Loucy (cell line): ENCODE data around the gene PADI4.
"Not testable (repeated sequence)": the region's sequence is repeated elsewhere in the genome, so short reads cannot be mapped to it uniquely, and the experiment has no call there.

ENCODE experiments used
- H2AFZ ChIP-seq: fragments of 200-600 bp; sonication (generic); 2 replicates; pipeline ENCODE4 v1.6.0; 2016; ENCODE audit warnings: antibody characterized with exemption, mild to moderate bottlenecking, low read length, moderate library complexity
- H3F3A ChIP-seq: fragments of 200-600 bp; 2 replicates; pipeline ENCODE4 v1.6.0; 2016; ENCODE audit warnings: antibody characterized with exemption, low read depth, mild to moderate bottlenecking
- H3K27me3 ChIP-seq: fragments of 200-600 bp; sonication (generic); 2 replicates; pipeline ENCODE4 v1.6.1; 2014; ENCODE audit warnings: low read length, mild to moderate bottlenecking; ENCODE audit not compliant: insufficient read depth, poor library complexity, severe bottlenecking
- H3K36me3 ChIP-seq: fragments of 200-600 bp; sonication (generic); 2 replicates; pipeline ENCODE4 v1.6.1; 2016; ENCODE audit warnings: low read length; ENCODE audit not compliant: insufficient read depth
- H3K4me1 ChIP-seq: fragments of 200-600 bp; sonication (generic); 2 replicates; pipeline ENCODE4 v1.5.1; 2014; ENCODE audit warnings: low read length, mild to moderate bottlenecking; ENCODE audit not compliant: insufficient read depth, poor library complexity, severe bottlenecking
- H3K4me2 ChIP-seq: fragments of 200-600 bp; sonication (generic); 2 replicates; pipeline ENCODE4 v1.6.0; 2014; ENCODE audit warnings: antibody characterized with exemption, low read length, low read depth, mild to moderate bottlenecking; ENCODE audit not compliant: poor library complexity, severe bottlenecking
- H3K4me3 ChIP-seq: fragments of 200-600 bp; sonication (generic); 2 replicates; pipeline ENCODE4 v1.5.1; 2014; ENCODE audit warnings: low read length, mild to moderate bottlenecking, mixed read lengths; ENCODE audit not compliant: poor library complexity, severe bottlenecking
- H3K79me2 ChIP-seq: fragments of 200-600 bp; sonication (generic); 2 replicates; pipeline ENCODE4 v1.6.1; 2014; ENCODE audit warnings: low read length; ENCODE audit not compliant: insufficient read depth
- H3K9ac ChIP-seq: fragments of 200-600 bp; sonication (generic); 2 replicates; pipeline ENCODE4 v1.6.0; 2014; ENCODE audit warnings: mild to moderate bottlenecking, low read depth, low read length, moderate library complexity; ENCODE audit not compliant: poor library complexity, severe bottlenecking
- H3K9me2 ChIP-seq: fragments of 200-600 bp; sonication (generic); replicated peaks from 2 replicates; pipeline ENCODE4 v1.6.1; 2016; ENCODE audit warnings: low read depth, low read length, mixed read lengths
- H3K9me3 ChIP-seq: fragments of 200-600 bp; sonication (generic); 2 replicates; pipeline ENCODE4 v1.6.1; 2014; ENCODE audit warnings: mild to moderate bottlenecking, antibody characterized with exemption, low read length, low read depth; ENCODE audit not compliant: insufficient read depth
- H4K20me1 ChIP-seq: fragments of 200-600 bp; sonication (generic); 2 replicates; pipeline ENCODE4 v1.6.0; 2014; ENCODE audit warnings: antibody characterized with exemption, low read length, mild to moderate bottlenecking; ENCODE audit not compliant: insufficient read depth, poor library complexity, severe bottlenecking
- EZH2phosphoT487 ChIP-seq: fragments of 200-600 bp; IDR thresholded peaks from 2 replicates; pipeline ENCODE4 v1.6.1; 2018; ENCODE audit warnings: antibody characterized with exemption, mild to moderate bottlenecking, moderate library complexity, borderline replicate concordance
- TF ChIP-seq, protein P1 (sequence below): fragments of 200-600 bp; sonication (generic); conservative IDR thresholded peaks from 2 replicates; pipeline ENCODE4 v1.5.1; 2014; ENCODE audit warnings: mild to moderate bottlenecking, antibody characterized with exemption, low read length

PADI4 gene

DNA sequence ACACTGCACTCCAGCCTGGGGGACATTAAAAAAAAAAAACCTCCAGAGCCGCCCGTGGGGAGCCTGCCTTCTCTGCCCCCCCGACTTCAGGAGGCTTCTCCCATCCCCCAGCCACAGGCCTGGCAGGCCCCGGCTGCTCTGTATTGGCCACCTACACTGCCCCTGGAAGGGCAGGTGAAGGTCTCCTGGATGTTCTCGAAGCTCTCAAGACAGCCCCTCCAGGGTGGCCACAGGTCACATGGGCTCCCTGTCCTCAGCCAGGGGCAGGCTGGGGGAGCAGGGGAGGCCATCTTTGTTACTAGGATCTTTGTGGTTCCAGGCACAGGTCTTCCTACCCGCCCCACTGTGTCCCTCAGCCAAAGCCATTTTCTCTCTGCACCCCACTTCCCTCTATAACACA, 96.8 kb downstream of the PADI4 start:
- Histone ChIP-seq H3K9me2 (no peaks in the 10 kb centered on the region), H3K36me3 (peaks cover 33% of the 10 kb centered on the region; the same call in 1 of the 2 replicates), H4K20me1 (peaks cover 11% of the 10 kb centered on the region), H3K9ac (no peak overlapping the region), H3K4me3 (no peak overlapping the region), H3F3A (no peaks in the 10 kb centered on the region), H2AFZ (no peak overlapping the region), H3K4me2 (no peak overlapping the region), H3K79me2 (no peaks in the 10 kb centered on the region), H3K4me1 (no peaks in the 10 kb centered on the region), H3K9me3 (no peaks in the 10 kb centered on the region), H3K27me3 (no peaks in the 10 kb centered on the region)
- no peak for TF ChIP-seq EZH2phosphoT487
- TF ChIP-seq, protein P1, sequence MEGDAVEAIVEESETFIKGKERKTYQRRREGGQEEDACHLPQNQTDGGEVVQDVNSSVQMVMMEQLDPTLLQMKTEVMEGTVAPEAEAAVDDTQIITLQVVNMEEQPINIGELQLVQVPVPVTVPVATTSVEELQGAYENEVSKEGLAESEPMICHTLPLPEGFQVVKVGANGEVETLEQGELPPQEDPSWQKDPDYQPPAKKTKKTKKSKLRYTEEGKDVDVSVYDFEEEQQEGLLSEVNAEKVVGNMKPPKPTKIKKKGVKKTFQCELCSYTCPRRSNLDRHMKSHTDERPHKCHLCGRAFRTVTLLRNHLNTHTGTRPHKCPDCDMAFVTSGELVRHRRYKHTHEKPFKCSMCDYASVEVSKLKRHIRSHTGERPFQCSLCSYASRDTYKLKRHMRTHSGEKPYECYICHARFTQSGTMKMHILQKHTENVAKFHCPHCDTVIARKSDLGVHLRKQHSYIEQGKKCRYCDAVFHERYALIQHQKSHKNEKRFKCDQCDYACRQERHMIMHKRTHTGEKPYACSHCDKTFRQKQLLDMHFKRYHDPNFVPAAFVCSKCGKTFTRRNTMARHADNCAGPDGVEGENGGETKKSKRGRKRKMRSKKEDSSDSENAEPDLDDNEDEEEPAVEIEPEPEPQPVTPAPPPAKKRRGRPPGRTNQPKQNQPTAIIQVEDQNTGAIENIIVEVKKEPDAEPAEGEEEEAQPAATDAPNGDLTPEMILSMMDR: no peak

DNA sequence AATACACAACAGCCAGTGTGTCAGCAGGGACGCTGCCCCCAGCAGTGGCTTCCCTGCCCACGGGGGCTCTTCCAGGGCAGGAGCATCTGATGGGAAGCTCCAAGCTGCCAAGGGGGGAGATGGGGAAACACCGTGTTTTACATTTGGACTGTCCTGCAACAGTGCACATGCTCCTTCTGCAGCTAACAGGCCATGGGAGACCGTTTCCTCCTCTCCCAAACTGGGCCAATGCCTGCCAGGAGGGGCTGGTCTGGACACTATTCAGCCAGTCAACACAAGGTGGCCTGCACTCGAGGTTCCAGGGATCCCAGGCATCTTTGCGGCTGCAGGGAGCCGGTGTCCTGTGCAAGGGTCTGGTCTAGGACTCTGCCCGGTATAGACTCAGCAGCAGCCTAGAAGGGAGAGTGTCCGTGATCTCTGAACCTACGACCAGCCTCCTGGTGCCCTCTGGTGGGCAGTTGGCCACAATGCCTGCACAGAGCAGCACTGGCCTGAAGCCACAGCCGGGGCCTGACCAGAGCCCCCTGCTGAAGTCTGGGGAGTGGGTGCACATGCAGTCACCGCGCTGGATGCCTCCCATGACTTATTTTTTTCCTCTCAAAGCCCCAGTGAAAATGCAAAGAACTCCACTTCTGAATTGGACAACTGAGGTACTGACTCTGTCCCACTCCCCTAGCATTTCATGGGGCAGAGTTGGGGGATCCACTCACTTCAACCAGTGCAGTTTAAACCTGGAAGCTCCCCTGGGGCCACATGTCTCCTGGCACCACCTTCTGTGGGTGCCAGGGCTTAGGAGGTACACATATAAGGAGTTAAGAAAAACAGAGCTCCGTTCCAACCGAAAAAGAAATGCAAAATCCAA, 98.1 kb downstream of the PADI4 start:
- Histone ChIP-seq H3K4me3 (no peak overlapping the region), H3K9me2 (no peaks in the 10 kb centered on the region), H3K27me3 (no peaks in the 10 kb centered on the region), H3K9me3 (no peaks in the 10 kb centered on the region), H3K36me3 (peaks cover 46% of the 10 kb centered on the region; the same call in 1 of the 2 replicates), H3K9ac (no peak overlapping the region), H3K4me1 (no peaks in the 10 kb centered on the region), H4K20me1 (peaks cover 20% of the 10 kb centered on the region), H3K4me2 (no peak overlapping the region), H3K79me2 (peaks cover 3% of the 10 kb centered on the region; the same call in 1 of the 2 replicates), H3F3A (no peaks in the 10 kb centered on the region), H2AFZ (no peak overlapping the region)
- no peak for TF ChIP-seq EZH2phosphoT487
- TF ChIP-seq, protein P1: peak; percentile 84

DNA sequence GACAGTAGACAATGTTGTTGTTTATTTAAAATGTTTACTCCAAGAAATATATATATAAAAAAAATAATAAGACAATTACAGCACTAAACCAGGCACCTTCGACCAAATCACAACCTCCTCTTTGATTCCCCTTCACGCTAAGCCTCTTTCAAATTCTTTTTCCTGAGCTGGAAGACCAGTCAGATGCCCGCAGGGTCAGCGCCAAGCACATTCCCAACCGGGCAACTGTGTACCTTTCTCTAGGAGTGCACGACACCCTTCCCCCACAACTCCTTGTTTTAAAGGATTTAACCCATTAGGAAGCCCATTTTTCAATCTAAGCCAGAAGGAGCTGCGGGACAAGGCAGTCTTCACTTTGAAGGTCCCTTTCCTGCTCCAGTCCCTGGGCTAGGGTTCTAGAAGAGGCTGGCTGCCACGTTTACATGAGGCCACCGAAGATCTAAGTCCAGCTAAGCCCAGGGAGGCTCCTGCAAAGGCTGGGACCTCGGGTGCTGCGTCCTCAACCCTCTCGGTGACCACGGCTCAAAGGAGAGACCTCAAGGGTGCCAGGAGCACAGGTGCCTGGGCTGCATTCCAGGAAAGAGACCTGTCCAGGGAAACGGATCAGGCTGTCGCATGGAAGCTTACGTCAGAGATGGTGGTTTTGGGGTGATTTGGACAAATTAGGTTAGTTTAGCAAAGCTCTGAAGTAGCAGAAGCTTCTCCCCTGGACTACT, 98.9 kb downstream of the PADI4 start:
- H3K4me3 ChIP-seq, H2AFZ ChIP-seq, H3K79me2 ChIP-seq, H3K9ac ChIP-seq, H3K4me2 ChIP-seq, H3F3A ChIP-seq, H3K9me3 ChIP-seq, H3K27me3 ChIP-seq, H3K9me2 ChIP-seq, H3K4me1 ChIP-seq: not testable (repeated sequence)
- Histone ChIP-seq H3K36me3 (peaks cover 54% of the 10 kb centered on the region; the same call in 1 of the 2 replicates), H4K20me1 (peaks cover 25% of the 10 kb centered on the region)

DNA sequence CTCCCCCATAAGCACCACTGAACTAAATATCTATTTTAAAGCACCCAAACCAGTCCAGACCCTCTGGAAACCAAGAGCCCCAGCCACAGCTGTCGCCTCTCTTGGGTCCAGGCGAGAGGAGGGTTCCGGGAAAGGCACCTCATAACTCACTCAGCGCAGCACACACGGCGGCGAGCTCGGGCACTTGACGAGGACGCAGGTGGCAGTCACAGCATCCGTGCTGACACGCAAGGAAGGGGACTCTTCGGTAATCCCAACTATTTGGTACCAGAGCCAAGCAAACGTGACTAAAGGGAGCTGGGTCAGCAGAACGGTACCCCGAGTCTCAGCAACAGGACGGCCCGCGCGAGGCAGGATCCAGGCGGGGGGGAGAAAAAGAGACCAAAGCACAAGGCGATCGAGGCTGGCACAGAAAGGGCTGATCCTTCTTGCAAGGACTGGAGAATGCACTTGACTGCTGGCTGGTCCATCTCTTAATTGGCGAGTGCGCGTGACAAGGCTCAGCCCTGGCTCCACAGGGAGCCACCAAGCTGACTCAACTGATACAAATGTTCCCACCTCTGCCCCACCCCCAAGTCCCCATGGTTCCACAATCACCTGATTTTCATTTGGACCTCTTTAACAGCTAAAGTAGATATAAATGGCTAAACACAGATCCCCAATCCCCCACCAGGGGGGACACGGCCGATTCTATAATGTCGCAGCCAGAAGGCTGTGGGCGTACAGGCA, 100.0 kb downstream of the PADI4 start:
- not testable (repeated sequence) for H3K4me3 ChIP-seq, H3K27me3 ChIP-seq, H3K9me3 ChIP-seq, H3K9ac ChIP-seq, H3K9me2 ChIP-seq, H2AFZ ChIP-seq, H3K4me1 ChIP-seq, H3K79me2 ChIP-seq, H3F3A ChIP-seq, H3K4me2 ChIP-seq
- Histone ChIP-seq H4K20me1 (peaks cover 26% of the 10 kb centered on the region), H3K36me3 (peaks cover 64% of the 10 kb centered on the region; the same call in 1 of the 2 replicates)
